ENCODE data around the gene TIMP1.

TIMP1 gene

DNA sequence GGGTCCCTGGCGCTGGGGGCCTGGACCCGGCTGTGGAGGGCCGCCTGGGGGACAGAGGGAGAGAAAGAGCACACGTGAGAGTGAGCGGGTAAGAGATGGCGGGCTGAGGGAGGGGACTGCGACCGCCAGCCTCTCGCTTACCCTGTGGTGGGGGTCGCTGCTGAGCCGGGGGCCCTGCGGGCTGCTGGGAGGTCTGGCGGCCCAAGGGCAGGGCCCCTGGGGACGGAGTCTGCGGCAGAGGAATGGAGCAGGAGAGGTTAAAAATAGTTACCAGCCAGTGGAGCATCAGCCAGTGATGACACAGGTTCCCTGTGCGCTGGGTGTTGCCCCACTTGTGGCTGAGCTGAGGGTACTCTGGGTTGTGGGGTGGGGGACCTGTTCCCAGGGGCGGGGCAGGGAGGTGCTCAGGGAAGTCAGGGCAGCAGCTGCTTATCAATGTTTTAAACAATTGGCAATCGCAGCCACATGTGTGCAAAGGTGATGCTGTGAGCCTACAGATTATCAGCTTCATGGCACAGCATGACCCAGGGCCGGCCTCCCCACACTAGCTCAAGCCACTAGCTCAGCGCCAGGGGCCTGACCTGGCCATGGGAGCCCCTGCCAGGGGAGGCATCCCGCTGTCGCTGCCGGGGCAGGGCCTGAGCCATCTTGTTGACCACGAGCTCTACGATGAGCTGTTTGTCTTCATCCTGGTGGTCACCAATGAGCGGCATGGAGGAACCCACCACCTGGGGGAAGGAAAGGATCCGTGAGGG, 7.5 kb upstream of the TIMP1 start:
- DNase-seq (ENCODE audit: insufficient read length) (no peak), FAIRE-seq (no peak)
- TF ChIP-seq POLR2AphosphoS5 (IDR thresholded peaks at IDR 0.05; ENCODE audit: low read depth, low read length) (no peak), POLR2A (IDR thresholded peaks at IDR 0.05; ENCODE audit: low read depth, low read length) (no peak), TAF1 (IDR thresholded peaks at IDR 0.05; ENCODE audit: borderline replicate concordance, low read depth, low read length) (no peak)

- no peak for DNase-seq (ENCODE audit: insufficient read length)
- FAIRE-seq = no peak
- no peak for TF ChIP-seq TAF1 (IDR thresholded peaks at IDR 0.05; ENCODE audit: borderline replicate concordance, low read depth, low read length)
- no peak for TF ChIP-seq POLR2A (IDR thresholded peaks at IDR 0.05; ENCODE audit: low read depth, low read length)
- no peak for TF ChIP-seq POLR2AphosphoS5 (IDR thresholded peaks at IDR 0.05; ENCODE audit: low read depth, low read length)
These were observed 6.0 kb upstream of the TIMP1 start for GRCh38 chrX:47576021-47576898.

GRCh38 chrX:47577424-47577823, 4.8 kb upstream of the TIMP1 start:
- no peak for TF ChIP-seq POLR2A (IDR thresholded peaks at IDR 0.05; ENCODE audit: low read depth, low read length)
- no peak for TF ChIP-seq POLR2AphosphoS5 (IDR thresholded peaks at IDR 0.05; ENCODE audit: low read depth, low read length)
- no peak for TF ChIP-seq TAF1 (IDR thresholded peaks at IDR 0.05; ENCODE audit: borderline replicate concordance, low read depth, low read length)
- FAIRE-seq = no peak
- DNase-seq (ENCODE audit: insufficient read length) = no peak

- DNase-seq (ENCODE audit: insufficient read length) (no peak), FAIRE-seq (peak; percentile 48)
- TF ChIP-seq POLR2AphosphoS5 (IDR thresholded peaks at IDR 0.05; ENCODE audit: low read depth, low read length) (no peak), POLR2A (IDR thresholded peaks at IDR 0.05; ENCODE audit: low read depth, low read length) (no peak), TAF1 (IDR thresholded peaks at IDR 0.05; ENCODE audit: borderline replicate concordance, low read depth, low read length) (no peak)
These were observed 4.3 kb upstream of the TIMP1 start for GRCh38 chrX:47577901-47578300.

DNA sequence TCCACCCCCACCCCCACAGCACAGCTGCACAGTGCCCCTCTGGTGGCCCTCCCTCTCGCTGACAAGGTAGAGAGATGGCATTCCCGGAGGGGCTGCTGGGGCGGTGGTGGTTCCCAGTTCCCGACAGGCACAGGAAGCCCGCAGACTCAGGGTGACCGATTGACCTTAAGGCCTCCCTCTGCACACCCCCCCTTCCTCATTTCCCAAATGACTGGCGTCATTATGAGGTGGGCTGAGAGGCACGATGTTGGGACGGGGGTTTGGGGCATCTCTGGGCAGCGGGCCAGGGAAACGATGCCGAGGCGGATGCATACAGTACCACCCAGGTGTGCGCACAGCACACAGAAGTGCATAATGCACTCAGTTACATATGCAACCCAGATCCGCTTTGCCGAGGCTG, 3.5 kb upstream of the TIMP1 start:
- DNase-seq (ENCODE audit: insufficient read length) (no peak), FAIRE-seq (no peak)
- TF ChIP-seq POLR2A (IDR thresholded peaks at IDR 0.05; ENCODE audit: low read depth, low read length) = no peak

- no peak for DNase-seq (ENCODE audit: insufficient read length)
- FAIRE-seq = peak; percentile 65
- TF ChIP-seq POLR2AphosphoS5 (IDR thresholded peaks at IDR 0.05; ENCODE audit: low read depth, low read length) (no peak), POLR2A (IDR thresholded peaks at IDR 0.05; ENCODE audit: low read depth, low read length) (no peak), TAF1 (IDR thresholded peaks at IDR 0.05; ENCODE audit: borderline replicate concordance, low read depth, low read length) (no peak)
These were observed 2.7 kb upstream of the TIMP1 start for GRCh38 chrX:47579537-47579936.

DNA sequence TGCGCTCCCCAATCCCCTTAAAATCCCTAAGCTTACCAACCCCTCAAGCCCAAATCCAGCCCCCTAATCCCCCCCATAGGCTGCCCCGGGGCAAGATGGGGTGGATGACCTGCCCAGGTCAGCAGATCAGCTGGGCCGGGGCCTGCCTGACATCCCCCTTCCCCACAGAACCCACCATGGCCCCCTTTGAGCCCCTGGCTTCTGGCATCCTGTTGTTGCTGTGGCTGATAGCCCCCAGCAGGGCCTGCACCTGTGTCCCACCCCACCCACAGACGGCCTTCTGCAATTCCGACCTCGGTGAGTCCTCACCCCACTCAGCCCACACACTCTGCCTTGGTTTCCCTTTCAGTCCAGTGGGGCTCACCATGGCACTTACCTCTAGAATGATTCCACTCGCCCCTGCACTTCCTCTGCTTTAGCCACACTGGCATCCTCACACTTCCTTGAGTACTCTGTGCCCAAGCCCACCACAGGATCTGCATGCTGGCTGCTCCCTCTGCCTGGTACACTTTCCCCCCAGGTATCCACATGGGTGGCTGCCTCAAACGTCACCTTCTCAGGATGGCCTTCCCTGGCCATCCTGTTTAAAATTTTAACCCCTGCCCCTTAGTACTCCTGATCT, 1.1 kb downstream of the TIMP1 start:
- TF ChIP-seq POLR2A (IDR thresholded peaks at IDR 0.05; ENCODE audit: low read depth, low read length) (no peak), POLR2AphosphoS5 (IDR thresholded peaks at IDR 0.05; ENCODE audit: low read depth, low read length) (no peak), TAF1 (IDR thresholded peaks at IDR 0.05; ENCODE audit: borderline replicate concordance, low read depth, low read length) (no peak)
- DNase-seq (ENCODE audit: insufficient read length) (no peak), FAIRE-seq (no peak)

GRCh38 chrX:47584714-47585113, 2.5 kb downstream of the TIMP1 start:
- TF ChIP-seq POLR2AphosphoS5 (IDR thresholded peaks at IDR 0.05; ENCODE audit: low read depth, low read length) = no peak
- TF ChIP-seq TAF1 (IDR thresholded peaks at IDR 0.05; ENCODE audit: borderline replicate concordance, low read depth, low read length) = no peak
- no peak for TF ChIP-seq POLR2A (IDR thresholded peaks at IDR 0.05; ENCODE audit: low read depth, low read length)
- no peak for FAIRE-seq
- no peak for DNase-seq (ENCODE audit: insufficient read length)

GRCh38 chrX:47585273-47585672, 3.0 kb downstream of the TIMP1 start:
- FAIRE-seq (no peak), DNase-seq (ENCODE audit: insufficient read length) (no peak)
- TF ChIP-seq POLR2A (IDR thresholded peaks at IDR 0.05; ENCODE audit: low read depth, low read length) (no peak), TAF1 (IDR thresholded peaks at IDR 0.05; ENCODE audit: borderline replicate concordance, low read depth, low read length) (no peak), POLR2AphosphoS5 (IDR thresholded peaks at IDR 0.05; ENCODE audit: low read depth, low read length) (no peak)

DNA sequence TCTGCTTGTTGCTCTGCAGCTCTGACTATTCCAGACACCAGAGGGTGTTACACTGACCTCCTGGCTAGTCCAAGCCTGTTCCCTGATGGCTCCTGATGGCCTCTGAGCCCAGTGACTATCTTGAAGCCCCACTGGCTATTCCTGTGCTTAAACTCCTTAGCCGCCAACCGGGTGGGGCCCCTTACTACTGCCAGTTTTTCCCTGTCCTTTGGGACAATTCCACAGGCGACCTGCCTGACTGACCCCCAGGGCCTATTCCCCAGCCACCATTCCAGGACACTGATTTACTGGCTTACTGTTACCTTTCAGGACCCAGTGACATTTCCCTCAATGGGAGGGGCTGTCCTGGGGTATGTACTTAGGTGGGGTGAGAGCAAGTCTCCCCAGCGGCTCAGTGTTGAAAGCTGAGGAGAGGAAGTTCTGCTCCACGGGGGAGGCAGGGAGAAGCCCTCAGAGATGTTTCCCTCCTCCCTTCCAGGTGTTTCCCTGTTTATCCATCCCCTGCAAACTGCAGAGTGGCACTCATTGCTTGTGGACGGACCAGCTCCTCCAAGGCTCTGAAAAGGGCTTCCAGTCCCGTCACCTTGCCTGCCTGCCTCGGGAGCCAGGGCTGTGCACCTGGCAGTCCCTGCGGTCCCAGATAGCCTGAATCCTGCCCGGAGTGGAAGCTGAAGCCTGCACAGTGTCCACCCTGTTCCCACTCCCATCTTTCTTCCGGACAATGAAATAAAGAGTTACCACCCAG, 4.0 kb downstream of the TIMP1 start:
- TF ChIP-seq TAF1 (IDR thresholded peaks at IDR 0.05; ENCODE audit: borderline replicate concordance, low read depth, low read length) = no peak
- TF ChIP-seq POLR2A (IDR thresholded peaks at IDR 0.05; ENCODE audit: low read depth, low read length) = no peak
- no peak for TF ChIP-seq POLR2AphosphoS5 (IDR thresholded peaks at IDR 0.05; ENCODE audit: low read depth, low read length)
- FAIRE-seq (no peak), DNase-seq (ENCODE audit: insufficient read length) (no peak)
